CD4-positive, alpha-beta T cell treated with Interferon gamma for 1 hour (primary cell): ENCODE data around the gene INO80.
"Not testable (repeated sequence)": the region's sequence is repeated elsewhere in the genome, so short reads cannot be mapped to it uniquely, and the experiment has no call there.

Experiments
- DNase-seq: peaks from one replicate; pipeline ENCODE4 v3.0.0-alpha.2; 2020

The INO80 gene, protein sequence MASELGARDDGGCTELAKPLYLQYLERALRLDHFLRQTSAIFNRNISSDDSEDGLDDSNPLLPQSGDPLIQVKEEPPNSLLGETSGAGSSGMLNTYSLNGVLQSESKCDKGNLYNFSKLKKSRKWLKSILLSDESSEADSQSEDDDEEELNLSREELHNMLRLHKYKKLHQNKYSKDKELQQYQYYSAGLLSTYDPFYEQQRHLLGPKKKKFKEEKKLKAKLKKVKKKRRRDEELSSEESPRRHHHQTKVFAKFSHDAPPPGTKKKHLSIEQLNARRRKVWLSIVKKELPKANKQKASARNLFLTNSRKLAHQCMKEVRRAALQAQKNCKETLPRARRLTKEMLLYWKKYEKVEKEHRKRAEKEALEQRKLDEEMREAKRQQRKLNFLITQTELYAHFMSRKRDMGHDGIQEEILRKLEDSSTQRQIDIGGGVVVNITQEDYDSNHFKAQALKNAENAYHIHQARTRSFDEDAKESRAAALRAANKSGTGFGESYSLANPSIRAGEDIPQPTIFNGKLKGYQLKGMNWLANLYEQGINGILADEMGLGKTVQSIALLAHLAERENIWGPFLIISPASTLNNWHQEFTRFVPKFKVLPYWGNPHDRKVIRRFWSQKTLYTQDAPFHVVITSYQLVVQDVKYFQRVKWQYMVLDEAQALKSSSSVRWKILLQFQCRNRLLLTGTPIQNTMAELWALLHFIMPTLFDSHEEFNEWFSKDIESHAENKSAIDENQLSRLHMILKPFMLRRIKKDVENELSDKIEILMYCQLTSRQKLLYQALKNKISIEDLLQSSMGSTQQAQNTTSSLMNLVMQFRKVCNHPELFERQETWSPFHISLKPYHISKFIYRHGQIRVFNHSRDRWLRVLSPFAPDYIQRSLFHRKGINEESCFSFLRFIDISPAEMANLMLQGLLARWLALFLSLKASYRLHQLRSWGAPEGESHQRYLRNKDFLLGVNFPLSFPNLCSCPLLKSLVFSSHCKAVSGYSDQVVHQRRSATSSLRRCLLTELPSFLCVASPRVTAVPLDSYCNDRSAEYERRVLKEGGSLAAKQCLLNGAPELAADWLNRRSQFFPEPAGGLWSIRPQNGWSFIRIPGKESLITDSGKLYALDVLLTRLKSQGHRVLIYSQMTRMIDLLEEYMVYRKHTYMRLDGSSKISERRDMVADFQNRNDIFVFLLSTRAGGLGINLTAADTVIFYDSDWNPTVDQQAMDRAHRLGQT (N-terminal part only)

DNA sequence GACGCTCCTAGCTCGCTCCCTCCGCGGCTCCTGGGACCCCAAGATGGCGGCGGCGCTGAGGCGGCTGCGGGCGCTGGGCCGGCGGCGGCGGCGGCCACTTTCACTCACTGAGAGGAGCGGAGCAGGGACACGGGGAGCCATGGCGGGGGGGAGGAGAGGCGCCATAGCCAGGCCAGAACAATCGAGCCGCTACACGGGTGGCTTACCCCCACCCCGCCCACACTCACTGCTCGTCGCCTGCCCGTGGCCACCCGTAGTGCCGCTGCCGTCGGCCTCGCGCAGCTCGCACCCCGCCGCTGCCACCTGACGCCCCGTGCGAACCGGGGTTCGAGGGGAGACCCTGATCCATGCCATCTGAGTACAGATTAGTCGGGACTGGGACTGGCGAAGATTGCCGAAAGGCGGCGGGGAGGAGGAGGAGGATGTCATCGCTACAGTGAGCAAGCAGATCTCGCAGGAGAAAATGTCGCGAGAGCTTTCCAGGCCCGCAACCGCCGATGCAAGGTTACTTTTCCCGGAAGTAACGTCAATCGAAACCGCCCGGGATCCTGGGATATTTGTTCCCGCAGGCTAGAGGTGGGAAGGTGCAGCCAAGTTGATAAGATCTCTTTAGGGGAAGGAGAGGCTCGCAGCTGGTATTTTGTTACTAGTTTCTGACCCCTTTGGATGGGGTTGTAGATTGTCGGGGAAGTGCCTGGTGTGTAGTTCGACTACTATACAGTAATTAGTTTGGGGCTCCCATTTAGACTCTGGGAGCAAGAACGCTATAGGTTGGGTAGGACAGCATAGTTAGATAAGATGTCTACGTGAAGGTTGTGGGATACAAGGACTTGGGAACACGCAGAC, at the start of gene INO80:
Gene INO80 (minus strand): TSS at position 165 of the 846 bp plus-strand sequence. CDS start 19,970 bp downstream, outside the sequence.
- peak; percentile 94 for DNase-seq

DNA sequence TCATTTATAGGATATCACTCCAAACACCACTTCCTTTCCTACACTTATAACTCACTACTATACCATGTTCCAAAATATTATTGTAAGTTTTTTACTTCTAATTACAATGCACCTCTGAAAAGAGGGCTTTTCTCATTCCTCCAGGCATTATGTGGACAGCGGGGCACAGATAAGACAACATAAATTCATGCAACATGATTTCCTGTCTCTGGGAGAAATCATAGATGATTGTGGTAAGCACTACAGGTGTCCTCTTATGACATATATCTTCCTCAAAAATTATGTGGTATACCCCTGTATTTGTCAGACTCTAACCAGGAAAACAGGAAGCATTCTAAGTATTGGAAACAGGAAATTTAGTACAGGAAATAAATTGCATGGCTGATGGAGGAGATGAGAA, 45.7 kb upstream of the INO80 start:
- no peak for DNase-seq

DNA sequence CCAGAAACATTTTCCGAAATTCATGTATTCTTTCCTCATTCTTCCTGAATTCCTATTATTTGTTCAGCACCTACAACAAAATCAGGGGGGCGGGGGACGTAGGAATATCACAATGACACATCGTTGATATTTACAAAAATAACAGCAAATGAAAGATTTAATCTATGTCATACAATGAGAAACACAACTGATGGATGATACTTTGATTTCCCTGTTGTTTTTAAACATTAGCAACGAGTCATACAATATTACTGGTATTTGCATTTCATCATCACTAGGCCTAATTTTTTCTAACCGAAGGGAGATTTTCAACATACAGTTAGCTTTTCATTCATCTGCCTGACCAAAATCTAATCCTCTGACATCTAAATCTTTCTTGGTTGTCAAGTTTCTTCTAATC, 45.3 kb upstream of the INO80 start:
- DNase-seq: no peak

DNA sequence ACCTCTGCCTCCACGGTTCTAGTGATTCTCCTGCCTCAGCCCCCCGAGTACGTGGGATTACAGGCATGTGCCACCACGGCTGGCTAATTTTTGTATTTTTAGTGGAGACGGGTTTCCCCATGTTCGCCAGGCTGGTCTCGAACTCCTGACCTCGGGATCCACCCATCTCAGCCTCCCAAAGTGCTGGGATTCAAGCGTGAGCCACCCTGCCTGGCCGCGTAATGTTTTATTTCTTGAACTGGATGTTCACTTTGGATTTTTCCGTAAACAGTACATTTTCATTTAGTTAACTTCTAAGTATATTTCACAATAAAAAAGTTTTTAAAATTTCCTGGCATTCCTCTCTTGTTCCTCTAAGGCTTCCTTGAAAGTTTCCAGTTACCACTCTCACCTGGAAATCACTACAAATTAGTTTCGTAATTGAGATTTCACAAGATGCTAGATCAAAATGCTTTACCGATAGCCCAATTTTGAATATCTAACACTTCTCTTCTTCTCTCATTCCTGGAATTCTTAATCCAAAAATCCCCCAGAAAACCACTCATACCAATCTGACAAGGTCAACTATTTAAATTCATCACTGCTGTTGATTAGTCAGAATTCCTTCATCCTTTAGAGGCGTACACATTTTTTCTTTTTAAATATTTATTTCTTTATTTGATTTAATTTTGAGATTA, 44.7 kb upstream of the INO80 start:
- no peak for DNase-seq

DNA sequence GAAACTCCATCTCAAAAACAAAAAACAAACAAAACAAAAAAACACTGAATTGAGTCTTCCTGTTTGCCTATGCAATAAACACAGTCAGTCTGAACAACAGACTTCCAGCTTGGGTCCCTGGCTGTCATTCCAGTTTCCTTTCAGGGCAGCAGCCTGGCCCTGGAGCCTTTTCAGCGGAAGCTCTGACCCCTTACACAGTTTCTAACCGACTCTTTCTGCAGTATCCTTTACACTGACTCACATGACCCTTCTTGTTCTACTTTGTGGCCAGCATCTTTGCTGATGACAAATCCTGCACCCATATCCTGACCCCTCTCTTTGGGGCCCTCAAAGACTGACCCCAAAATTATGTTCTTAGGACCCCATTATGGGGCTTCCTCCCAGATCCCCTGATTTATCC, 38.3 kb upstream of the INO80 start:
- no peak for DNase-seq

DNA sequence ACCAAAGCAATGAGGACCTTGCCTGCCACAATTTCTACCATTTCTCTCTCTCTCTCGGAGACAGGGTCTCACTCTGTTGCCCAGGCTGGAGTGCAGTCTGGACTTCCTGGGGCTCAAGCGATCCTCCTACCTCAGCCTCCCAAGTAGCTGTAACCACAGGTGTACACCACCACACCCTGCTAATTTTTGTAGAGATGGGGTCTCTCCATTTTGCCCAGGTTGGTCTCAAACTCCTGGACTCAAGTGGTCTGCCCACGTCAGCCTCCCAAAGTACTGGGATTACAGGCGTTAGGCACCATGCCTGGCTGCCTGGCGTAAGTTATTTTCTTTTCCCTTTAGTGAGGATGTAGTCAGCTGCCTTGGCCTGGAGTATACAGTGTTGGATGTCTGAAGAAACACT, 37.7 kb upstream of the INO80 start:
- no peak for DNase-seq

DNA sequence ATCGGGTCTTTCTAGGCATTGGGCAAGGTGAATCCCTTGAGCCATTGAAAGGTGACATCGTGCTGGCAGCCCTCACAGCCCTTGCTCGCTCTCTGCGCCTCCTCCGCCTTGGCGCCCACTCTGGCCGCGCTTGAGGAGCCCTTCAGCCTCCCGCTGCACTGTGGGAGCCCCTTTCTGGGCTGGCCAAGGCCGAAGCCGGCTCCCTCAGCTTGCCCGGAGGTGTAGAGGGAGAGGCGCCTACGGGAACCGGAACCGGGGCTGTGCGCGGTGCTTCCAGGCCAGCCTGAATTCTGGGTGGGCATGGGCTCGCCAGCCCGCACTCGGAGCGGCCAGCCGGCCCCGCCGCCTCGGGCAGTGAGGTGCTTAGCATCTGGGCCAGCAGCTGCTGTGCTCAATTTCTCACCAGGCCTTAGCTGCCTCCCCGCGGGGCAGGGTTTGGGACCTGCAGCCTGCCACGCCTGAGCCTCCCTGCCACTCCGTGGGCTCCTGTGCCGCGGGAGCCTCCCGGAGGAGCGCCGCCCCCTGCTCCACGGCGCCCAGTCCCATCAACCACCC, 35.4 kb upstream of the INO80 start:
- no peak for DNase-seq

DNA sequence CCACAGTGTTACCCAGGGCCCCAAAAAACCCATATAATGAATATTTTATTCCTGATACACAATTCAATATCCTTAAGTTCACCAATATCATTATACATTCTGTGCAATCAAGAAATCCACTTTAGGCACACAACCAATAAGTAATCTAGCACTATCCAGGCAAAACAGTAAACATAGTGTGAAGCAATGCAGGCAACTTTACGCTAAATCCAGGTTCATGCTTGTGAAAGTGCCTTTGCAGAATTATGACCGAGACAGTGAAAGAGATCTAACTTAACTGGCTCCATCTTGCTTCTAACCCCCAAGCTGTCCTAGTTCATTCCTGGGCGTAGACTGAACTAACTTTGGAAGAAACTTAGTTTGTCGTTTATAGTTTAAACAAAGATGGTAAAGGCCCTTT, 34.2 kb upstream of the INO80 start:
- DNase-seq: no peak

DNA sequence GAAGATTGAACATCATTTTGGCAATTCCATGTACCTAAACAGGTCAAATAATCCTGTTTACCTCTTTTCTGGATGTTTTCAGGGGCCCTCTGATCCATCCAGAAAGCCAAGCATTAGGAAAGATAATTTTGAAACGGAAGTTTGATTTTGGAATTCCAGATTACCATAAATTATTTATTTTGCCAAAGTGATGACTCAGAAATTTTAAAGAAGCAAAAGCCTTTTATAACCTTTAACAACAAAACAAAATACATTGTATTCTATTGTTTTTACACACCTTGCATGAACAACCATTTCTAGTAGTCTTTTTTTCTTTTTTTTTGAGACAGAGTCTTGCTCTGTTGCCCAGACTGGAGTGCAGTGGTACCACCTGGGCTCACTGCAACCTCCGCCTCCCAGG, 32.0 kb upstream of the INO80 start:
- no peak for DNase-seq

DNA sequence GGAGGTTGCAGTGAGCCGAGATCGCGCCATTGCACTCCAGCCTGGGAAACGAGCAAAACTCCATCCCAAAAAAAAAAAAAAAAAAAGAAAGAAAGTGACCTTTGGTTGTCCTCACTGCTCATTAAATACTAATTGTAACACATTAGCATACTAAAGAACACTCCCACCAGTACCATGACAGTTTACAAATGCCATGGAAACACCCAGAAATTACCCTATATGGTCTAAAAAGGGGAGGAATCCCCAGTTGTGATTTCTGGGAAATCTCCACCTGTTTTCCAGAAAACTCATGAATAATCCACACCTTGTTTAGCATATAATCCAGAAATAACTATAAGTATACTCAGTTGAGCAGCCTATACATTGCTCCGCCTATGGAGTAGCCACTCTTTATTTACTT, 23.5 kb upstream of the INO80 start:
- DNase-seq: no peak

DNA sequence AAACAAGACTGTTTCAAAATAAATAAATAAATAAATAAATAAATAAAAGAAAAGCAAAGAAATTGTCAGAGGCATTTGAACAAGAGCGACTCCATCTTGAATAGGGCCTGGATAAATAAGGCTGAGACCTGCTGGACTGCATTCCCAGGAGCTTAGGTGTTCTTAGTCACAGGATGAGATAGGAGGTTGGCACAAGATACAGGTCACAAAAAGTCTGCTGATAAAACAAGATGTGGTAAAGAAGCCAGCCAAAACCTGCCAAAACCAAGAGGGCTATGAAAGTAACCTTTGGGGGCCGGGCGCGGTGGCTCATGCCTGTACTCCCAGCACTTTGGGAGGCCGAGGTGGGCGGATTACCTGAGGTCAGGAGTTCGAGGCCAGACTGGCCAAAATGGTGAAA, 23.0 kb upstream of the INO80 start:
- DNase-seq: not testable (repeated sequence)

DNA sequence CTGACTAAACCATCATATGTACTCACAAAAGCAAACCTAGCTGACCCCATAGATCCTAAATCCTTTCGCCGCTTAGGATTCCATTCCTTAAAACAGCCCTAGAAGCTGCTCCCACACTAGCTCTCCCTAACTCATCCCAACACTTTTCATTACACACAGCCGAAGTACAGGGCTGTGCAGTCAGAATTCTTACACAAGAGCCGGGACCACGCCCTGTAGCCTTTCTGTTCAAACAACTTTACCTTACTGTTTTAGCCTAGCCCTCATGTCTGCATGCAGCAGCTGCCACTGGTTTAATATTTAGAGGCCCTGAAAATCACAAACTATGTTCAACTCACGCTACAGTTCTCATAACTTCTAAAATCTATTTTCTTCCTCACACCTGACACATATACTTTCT, 19.5 kb upstream of the INO80 start:
- not testable (repeated sequence) for DNase-seq

DNA sequence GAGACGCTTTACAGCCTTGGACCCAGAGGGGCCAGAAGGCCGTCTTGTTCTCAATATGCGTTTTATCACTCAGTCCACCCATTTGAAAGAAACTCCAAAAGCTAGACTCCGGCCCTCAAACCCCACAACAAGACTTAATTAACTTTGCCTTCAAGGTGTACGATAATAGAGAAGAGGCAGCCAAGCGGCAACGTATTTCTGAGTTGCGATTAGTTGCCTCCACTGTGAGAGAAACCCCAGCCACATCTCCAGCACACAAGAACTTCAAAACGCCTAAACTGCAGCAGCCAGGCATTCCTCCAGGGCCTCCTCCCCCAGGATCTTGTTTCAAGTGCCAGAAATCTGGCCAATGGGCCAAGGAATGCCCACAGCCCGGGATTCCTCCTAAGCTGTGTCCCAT, 17.4 kb upstream of the INO80 start:
- no peak for DNase-seq

DNA sequence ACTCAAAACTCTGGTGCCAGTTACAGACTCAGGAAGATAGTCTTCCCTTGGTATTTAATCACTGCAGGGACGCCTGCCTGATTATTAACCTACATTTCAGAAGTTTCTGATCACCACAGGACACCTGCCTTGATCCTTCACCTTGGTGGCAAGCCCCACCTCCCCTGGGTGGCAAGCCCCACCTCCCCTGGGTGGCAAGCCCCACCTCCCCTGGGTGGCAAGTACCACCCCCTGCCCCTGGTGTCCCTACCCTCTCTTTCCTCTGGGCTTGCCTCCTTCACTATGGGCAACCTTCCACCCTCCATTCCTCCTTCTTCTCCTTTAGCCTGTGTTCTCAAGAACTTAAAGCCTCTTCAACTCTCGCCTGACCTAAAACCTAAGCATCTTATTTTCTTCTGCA, 16.0 kb upstream of the INO80 start:
- DNase-seq: not testable (repeated sequence)

DNA sequence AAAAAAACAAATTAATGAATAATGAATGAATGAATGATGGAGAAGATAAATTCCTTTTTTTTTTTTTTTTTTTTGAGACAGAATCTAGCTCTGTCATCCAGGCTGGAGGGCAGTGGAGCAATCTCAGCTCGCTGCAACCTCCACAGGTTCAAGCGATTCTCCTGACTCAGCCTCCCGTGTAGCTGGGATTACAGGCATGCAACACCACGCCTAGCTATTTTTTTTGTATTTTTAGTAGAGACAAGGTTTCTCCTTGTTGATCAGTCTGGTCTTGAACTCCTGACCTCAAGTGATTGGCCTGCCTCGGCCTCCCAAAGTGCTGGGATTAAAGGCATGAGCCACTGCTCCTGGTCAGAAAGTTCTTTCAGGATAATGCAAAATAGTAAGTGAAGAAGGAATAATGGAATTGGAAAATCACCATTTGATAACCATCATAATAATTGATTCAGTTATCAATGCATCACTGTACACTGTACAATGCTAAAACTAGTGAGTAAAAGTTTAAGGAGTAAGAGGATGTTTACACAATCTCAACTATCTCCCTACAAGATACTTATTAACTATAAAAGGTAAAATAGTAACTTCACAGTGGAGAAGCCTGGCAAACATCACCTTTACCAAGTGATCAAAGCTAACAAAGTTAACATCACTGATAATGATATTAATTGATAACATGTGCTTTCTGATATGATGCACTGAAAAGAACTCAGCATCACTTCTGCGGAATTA, 12.3 kb upstream of the INO80 start:
- no peak for DNase-seq

DNA sequence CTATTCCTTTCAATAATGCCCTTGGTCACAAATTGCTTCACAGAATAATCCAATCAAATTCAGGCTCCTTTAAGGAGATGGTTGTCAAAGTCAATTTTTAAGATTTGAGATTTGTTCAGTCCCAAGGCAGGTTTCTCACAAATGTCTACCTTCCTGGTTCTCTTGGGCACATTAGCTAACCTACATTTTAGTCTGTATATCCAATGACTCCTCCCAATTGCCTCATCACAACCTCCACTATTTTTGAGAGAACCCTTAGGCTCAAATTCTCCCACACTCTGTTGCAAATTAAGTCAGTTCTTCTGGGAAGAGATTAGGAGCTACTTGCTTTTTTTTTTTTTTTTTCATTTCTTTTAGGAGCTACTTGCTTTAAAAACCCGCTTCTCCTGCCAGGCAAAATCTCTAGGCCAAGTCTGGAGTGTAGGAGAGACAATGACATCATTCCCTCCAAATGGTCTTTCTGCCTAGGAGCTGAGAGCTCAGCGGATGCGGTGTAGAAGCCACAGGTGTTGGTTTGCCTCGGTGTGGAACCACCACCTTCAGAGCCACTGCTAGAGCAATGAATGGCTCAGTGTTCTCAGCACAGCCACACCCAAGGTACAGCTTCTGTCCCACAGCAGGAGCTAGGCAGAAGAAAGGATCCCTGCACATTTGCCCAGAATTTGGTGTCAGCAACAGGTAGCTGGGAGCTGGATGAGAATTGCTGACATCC, 10.0 kb upstream of the INO80 start:
- no peak for DNase-seq

DNA sequence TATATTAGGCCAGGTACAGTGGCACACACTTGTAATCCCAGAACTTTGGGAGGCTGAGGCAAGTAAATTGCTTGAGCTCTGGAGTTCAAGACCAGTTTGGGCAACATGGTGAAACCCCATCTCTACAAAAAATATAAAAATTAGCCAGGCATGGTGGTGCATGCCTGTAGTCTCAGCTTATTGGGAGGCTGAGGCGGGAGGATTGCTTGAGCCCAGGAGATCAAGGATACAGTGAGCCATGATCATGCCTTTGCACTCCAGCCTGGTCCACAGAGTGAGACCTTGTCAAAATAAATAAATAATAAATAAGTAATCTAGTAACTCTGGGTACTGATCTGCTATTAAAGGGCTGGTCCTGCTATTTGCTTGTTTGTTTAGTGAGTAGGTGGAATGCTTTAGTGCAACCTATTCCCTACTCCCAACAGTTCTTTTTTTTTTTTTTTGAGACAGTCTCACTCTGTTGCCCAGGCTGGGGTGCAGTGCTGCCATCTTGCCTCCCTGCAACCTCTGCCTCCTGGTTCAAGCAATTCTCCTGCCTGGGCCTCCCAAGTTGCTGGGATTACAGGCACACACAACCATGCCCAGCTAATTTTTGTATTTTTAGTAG, 9.1 kb upstream of the INO80 start:
- DNase-seq: no peak

DNA sequence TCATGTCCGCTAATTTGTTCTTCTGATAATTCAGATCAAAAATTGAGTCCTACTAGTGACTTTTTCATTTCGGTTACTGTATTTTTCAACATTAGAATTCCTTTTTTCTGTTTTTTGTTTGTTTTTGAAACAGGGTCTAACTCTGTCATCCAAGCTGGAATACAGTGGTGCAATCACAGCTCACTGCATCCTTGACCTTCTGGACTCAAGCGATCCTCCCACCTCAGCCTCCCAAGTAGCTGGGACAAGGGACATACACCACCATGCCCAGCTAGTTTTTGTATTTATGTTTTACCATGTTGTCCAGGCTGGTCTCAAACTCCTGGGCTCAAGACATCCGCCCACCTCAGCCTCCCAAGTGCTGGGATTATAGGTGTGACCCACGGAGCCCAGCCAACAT, 8.0 kb upstream of the INO80 start:
- no peak for DNase-seq

DNA sequence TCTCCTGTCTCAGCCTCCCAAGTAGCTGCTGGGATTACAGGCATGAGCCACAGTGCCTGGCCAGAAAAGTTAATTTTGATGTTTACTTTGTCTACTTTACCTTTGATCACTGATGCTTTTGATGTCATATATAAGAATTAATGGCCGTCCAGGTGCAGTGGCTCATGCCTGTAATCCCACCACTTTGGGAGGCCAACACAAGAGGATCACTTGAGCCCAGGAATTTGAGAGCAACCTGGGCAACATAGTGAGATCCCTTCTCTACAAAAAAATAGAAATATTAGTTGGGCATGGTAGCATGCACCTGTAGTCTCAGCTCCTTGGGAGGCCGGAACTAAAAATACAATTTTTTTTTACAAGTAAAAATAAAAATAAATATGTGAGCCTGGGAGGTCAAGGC, 6.8 kb upstream of the INO80 start:
- no peak for DNase-seq

DNA sequence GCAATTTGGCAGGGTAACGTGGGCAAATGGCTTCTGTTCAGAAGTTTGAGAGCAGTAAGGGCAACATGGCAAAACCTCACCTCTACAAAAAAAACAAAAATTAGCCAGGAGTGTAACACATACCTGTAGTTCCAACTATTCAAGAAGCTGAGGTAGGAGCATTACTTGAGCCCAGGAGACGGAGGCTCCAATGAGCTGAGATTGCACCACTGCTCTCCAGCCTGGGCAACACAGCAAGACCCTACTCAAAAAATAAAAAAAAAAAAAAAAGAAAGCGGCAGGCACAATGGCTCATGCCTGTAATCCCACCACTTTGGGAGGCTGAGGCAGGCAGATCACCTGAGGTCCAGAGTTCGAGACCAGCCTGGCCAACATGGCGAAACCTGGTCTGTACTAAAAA, 5.9 kb upstream of the INO80 start:
- DNase-seq: no peak
